Uterus (tissue), 2 donors: ENCODE measurements around the gene ZDHHC22.

Experiments
- CTCF ChIP-seq, 4 experiments: fragments of 200-600 bp in 2 of 4; fragments of 450-650 bp in 2 of 4; sonication (generic) in 2 of 4; IDR thresholded peaks; one replicate each; pipeline ENCODE4 v1.5.1; 2016 to 2019; ENCODE audit warnings: antibody characterized with exemption in 4 of 4, mild to moderate bottlenecking in 2 of 4, moderate library complexity in 1 of 4
- POLR2A ChIP-seq, 2 donors: fragments of 450-650 bp; IDR thresholded peaks; one replicate each; pipeline ENCODE4 v1.6.1; 2016; ENCODE audit warnings: antibody characterized with exemption in 2 of 2, mild to moderate bottlenecking in 1 of 2, moderate library complexity in 1 of 2

- no peak for TF ChIP-seq CTCF (IDR thresholded peaks at IDR 0.05)
- TF ChIP-seq POLR2A (IDR thresholded peaks at IDR 0.05) = no peak
These were observed 15.1 kb downstream of the ZDHHC22 start for GRCh38 chr14:77126461-77126990.
